SK-N-SH (cell line): ENCODE measurements around the gene CDHR2. TPM values are rescaled to one million over a fixed set of nuclear protein-coding genes. Genes with fewer than 3 reads are reported as not detected.

Experiments
- CTCF ChIA-PET: fragments of 300-600, 350-600 bp; formaldehyde crosslinking; extraction: SDS; loops from one replicate; lab custom pipeline; 2021; lab: Yijun Ruan, JAX
- POLR2A ChIA-PET: fragments of 350-600 bp; sonication (Branson Sonifier 250); formaldehyde crosslinking; extraction: SDS; loops from one replicate; lab custom pipeline; 2020; ENCODE audit warnings: antibody characterized with exemption, inconsistent platforms; lab: Yijun Ruan, JAX
- DNase-seq: peaks from one replicate; pipeline ENCODE4 v3.0.0; 2012
- H2AFZ ChIP-seq: fragments of 200-600 bp; sonication (generic); 2 replicates; pipeline ENCODE4 v1.8.1; 2016; ENCODE audit warnings: antibody characterized with exemption, mild to moderate bottlenecking, low read depth
- H3F3A ChIP-seq: fragments of 200-600 bp; sonication (generic); replicated peaks from 2 replicates; pipeline ENCODE3; 2016; ENCODE audit warnings: antibody characterized with exemption, mild to moderate bottlenecking; ENCODE audit not compliant: insufficient read depth
- H3K27ac ChIP-seq, 2 experiments: fragments of 200-500 bp in 1 of 2; fragments of 200-600 bp in 1 of 2; sonication (Bioruptor generic) in 1 of 2; sonication (generic), shearing (Covaris generic) in 1 of 2; 2 replicates each; pipeline versions ENCODE4 v1.5.1 to v1.6.1; 2014 to 2016; ENCODE audit warnings: low read depth in 2 of 2, inconsistent platforms in 1 of 2, low read length in 1 of 2, mild to moderate bottlenecking in 1 of 2, mixed read lengths in 1 of 2
- H3K27me3 ChIP-seq: fragments of 200-600 bp; sonication (generic), shearing (Covaris generic); 2 replicates; pipeline ENCODE4 v1.6.1; 2016; ENCODE audit warnings: mixed run types; ENCODE audit not compliant: insufficient read depth
- H3K36me3 ChIP-seq, 2 experiments: fragments of 200-500 bp in 1 of 2; fragments of 200-600 bp in 1 of 2; sonication (Bioruptor generic) in 1 of 2; sonication (generic) in 1 of 2; replicated peaks in 1 of 2; 2 replicates each; pipeline versions ENCODE3 to v1.5.1; 2014 to 2016; ENCODE audit warnings: low read length in 1 of 2, mild to moderate bottlenecking in 1 of 2; ENCODE audit not compliant: insufficient read depth in 2 of 2, control insufficient read depth in 1 of 2
- H3K4me1 ChIP-seq, 2 experiments: fragments of 200-500 bp in 1 of 2; fragments of 200-600 bp in 1 of 2; sonication (Bioruptor generic) in 1 of 2; sonication (generic), shearing (Covaris generic) in 1 of 2; 2 replicates each; pipeline versions ENCODE4 v1.5.1 to v1.6.1; 2014 to 2016; ENCODE audit warnings: low read depth in 1 of 2, low read length in 1 of 2, mixed run types in 1 of 2; ENCODE audit not compliant: insufficient read depth in 2 of 2, control insufficient read depth in 1 of 2
- H3K4me2 ChIP-seq: fragments of 200-600 bp; sonication (generic), shearing (Covaris generic); 2 replicates; pipeline ENCODE4 v1.6.1; 2017; ENCODE audit warnings: mixed run types
- H3K4me3 ChIP-seq, 2 experiments: fragments of 200-500 bp in 1 of 2; fragments of 200-600 bp in 1 of 2; sonication (Bioruptor generic) in 1 of 2; sonication (generic), shearing (Covaris generic) in 1 of 2; 2 replicates each; pipeline versions ENCODE4 v1.5.1 to v1.8.1; 2014 to 2016; ENCODE audit warnings: low read depth in 2 of 2, inconsistent platforms in 1 of 2, low read length in 1 of 2, mild to moderate bottlenecking in 1 of 2, mixed read lengths in 1 of 2, moderate library complexity in 1 of 2
- H3K79me2 ChIP-seq: fragments of 200-600 bp; sonication (generic); 2 replicates; pipeline ENCODE4 v1.8.1; 2017; ENCODE audit warnings: mild to moderate bottlenecking; ENCODE audit not compliant: insufficient read depth
- H3K9ac ChIP-seq: fragments of 200-600 bp; sonication (generic); 2 replicates; pipeline ENCODE4 v1.6.1; 2017; ENCODE audit warnings: mixed run types
- H3K9me2 ChIP-seq: fragments of 200-600 bp; sonication (generic); 2 replicates; pipeline ENCODE4 v1.6.1; 2017; ENCODE audit warnings: mixed run types
- H3K9me3 ChIP-seq: fragments of 200-600 bp; sonication (generic); 2 replicates; pipeline ENCODE4 v1.6.1; 2017; ENCODE audit warnings: mixed run types, mild to moderate bottlenecking, moderate library complexity
- H4K20me1 ChIP-seq: fragments of 200-600 bp; sonication (generic); 2 replicates; pipeline ENCODE4 v1.6.1; 2017; ENCODE audit warnings: mild to moderate bottlenecking, mixed run types; ENCODE audit not compliant: insufficient read depth
- CHD2 ChIP-seq: fragments of 150-350 bp; IDR thresholded peaks from 2 replicates; pipeline ENCODE4 v1.6.1; 2018; ENCODE audit warnings: low read length; ENCODE audit not compliant: partially characterized antibody
- EZH2phosphoT487 ChIP-seq: fragments of 200-600 bp; sonication (generic); IDR thresholded peaks from 2 replicates; pipeline ENCODE4 v1.6.1; 2017; ENCODE audit warnings: low read depth, mixed run types, mild to moderate bottlenecking, antibody characterized with exemption, moderate library complexity, borderline replicate concordance
- FOXM1 ChIP-seq: IDR thresholded peaks from 2 replicates; pipeline ENCODE4 v1.4.0; 2012; ENCODE audit warnings: low read depth, mild to moderate bottlenecking
- MAX ChIP-seq: IDR thresholded peaks from 2 replicates; pipeline ENCODE4 v1.4.0; 2012; ENCODE audit warnings: low read depth
- RCOR1 ChIP-seq: fragments of 150-350 bp; IDR thresholded peaks from 2 replicates; pipeline ENCODE4 v1.6.1; 2017; ENCODE audit warnings: antibody characterized with exemption, low read length
- REST ChIP-seq: IDR thresholded peaks from 2 replicates; pipeline ENCODE4 v1.6.1; 2012; ENCODE audit warnings: mild to moderate bottlenecking, low read depth, low read length, moderate library complexity
- RFX5 ChIP-seq: IDR thresholded peaks from 2 replicates; pipeline ENCODE4 v1.6.1; 2012; ENCODE audit warnings: mild to moderate bottlenecking, improper control_type of control experiment, low read length
- YY1 ChIP-seq: IDR thresholded peaks from 2 replicates; pipeline ENCODE4 v1.4.0; 2012; ENCODE audit warnings: low read depth, mild to moderate bottlenecking
- WGBS: methylation state at CpG from one replicate; pipeline ENCODE4 v1.1.6; 2017; ENCODE audit warnings: low lambda C conversion rate; 5-methylcytosine and 5-hydroxymethylcytosine counted together
- polyA plus RNA-seq, 3 experiments: library from polyadenylated mRNA; depleted of rRNA; stranded (reverse); fragments of >200 nt; gene quantifications; 2 replicates each; pipeline ENCODE4 v1.2.3, GENCODE V29; 2012
- TF ChIP-seq, protein P1 (sequence below): fragments of 150-350 bp; IDR thresholded peaks from 2 replicates; pipeline ENCODE4 v1.6.1; 2016; ENCODE audit warnings: mild to moderate bottlenecking, low read depth, low read length
- TF ChIP-seq, protein P2 (sequence below): fragments of 200-600 bp; sonication (generic); IDR thresholded peaks from 2 replicates; pipeline ENCODE4 v1.6.1; 2017; ENCODE audit warnings: antibody characterized with exemption, mild to moderate bottlenecking, moderate library complexity

The CDHR2 gene
- polyA plus RNA-seq, 1 of the 3 experiments (the other 2 are of a cell fraction), result not detected

- TF ChIP-seq CHD2, result no peak
These were observed 81.6 kb downstream of the CDHR2 start (continued) for GRCh38 chr5:176630681-176631222.

GRCh38 chr5:176631383-176632200, 82.5 kb downstream of the CDHR2 start:
- no peaks in the 10 kb centered on the region for H3K9me3 ChIP-seq
- no peak overlapping the region for H2AFZ ChIP-seq
- CTCF ChIA-PET, result interaction anchor here (0.9 to 3.5 kb wide), 7 partner anchors 11 to 902 kb away, joined by 3 to 16 read pairs (median 7); partner anchors contain the start of genes CLTB and TSPAN17
- no peaks in the 10 kb centered on the region for H3K9me2 ChIP-seq
- no peak for TF ChIP-seq RCOR1
- TF ChIP-seq YY1, result no peak
- no peak for TF ChIP-seq RFX5
- TF ChIP-seq REST, result no peak
- TF ChIP-seq, protein P1, sequence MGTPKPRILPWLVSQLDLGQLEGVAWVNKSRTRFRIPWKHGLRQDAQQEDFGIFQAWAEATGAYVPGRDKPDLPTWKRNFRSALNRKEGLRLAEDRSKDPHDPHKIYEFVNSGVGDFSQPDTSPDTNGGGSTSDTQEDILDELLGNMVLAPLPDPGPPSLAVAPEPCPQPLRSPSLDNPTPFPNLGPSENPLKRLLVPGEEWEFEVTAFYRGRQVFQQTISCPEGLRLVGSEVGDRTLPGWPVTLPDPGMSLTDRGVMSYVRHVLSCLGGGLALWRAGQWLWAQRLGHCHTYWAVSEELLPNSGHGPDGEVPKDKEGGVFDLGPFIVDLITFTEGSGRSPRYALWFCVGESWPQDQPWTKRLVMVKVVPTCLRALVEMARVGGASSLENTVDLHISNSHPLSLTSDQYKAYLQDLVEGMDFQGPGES, result no peak
- TF ChIP-seq FOXM1, result no peak
- no peak for TF ChIP-seq MAX
- no peak for TF ChIP-seq EZH2phosphoT487
- TF ChIP-seq, protein P2, sequence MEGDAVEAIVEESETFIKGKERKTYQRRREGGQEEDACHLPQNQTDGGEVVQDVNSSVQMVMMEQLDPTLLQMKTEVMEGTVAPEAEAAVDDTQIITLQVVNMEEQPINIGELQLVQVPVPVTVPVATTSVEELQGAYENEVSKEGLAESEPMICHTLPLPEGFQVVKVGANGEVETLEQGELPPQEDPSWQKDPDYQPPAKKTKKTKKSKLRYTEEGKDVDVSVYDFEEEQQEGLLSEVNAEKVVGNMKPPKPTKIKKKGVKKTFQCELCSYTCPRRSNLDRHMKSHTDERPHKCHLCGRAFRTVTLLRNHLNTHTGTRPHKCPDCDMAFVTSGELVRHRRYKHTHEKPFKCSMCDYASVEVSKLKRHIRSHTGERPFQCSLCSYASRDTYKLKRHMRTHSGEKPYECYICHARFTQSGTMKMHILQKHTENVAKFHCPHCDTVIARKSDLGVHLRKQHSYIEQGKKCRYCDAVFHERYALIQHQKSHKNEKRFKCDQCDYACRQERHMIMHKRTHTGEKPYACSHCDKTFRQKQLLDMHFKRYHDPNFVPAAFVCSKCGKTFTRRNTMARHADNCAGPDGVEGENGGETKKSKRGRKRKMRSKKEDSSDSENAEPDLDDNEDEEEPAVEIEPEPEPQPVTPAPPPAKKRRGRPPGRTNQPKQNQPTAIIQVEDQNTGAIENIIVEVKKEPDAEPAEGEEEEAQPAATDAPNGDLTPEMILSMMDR, result no peak
- H3K4me2 ChIP-seq, result no peak overlapping the region
- H3K4me1 ChIP-seq, result peaks cover 0 to 9% of the 10 kb centered on the region in 2 experiments; a peak in 1 of 4 replicates
- H3K9ac ChIP-seq, result no peak overlapping the region
- WGBS, result 66% methylated on average over 7 of the region's 7 CpGs
- no peaks in the 10 kb centered on the region for H3K36me3 ChIP-seq
- H3K27me3 ChIP-seq, result peaks cover 38% of the 10 kb centered on the region; the same call in 1 of the 2 replicates
- no peaks in the 10 kb centered on the region for H3F3A ChIP-seq
- no peak overlapping the region for H3K4me3 ChIP-seq
- H3K79me2 ChIP-seq, result no peaks in the 10 kb centered on the region
- H4K20me1 ChIP-seq, result no peaks in the 10 kb centered on the region
- no peak overlapping the region for H3K27ac ChIP-seq
- no peak for DNase-seq
- POLR2A ChIA-PET, result interaction anchor here (1.0 kb wide), 1 partner anchor 94 kb away, joined by 3 read pairs; no protein-coding TSS in a partner anchor
